Liver (tissue), 9 donors: Measurements from ENCODE around the gene IGDCC3. TPM values are rescaled to one million over a fixed set of nuclear protein-coding genes. Genes with fewer than 3 reads are reported as not detected.

ENCODE experiments used
- DNase-seq: peaks from one replicate; pipeline ENCODE4 v3.0.0-alpha.2; 2017; ENCODE audit warnings: low spot score
- H3K27ac ChIP-seq, 2 donors: one replicate each; pipeline ENCODE4 v1.7.0; 2013; ENCODE audit warnings: inconsistent platforms in 2 of 2, low read length in 2 of 2, control low read depth in 1 of 2, low read depth in 1 of 2, mild to moderate bottlenecking in 1 of 2
- H3K27me3 ChIP-seq, 4 donors: one replicate each; pipeline versions ENCODE4 v1.6.1 to v1.7.0; 2013; ENCODE audit warnings: low read length in 3 of 4, inconsistent platforms in 1 of 4, mild to moderate bottlenecking in 1 of 4, moderate library complexity in 1 of 4; ENCODE audit not compliant: control insufficient read depth in 4 of 4, insufficient read depth in 4 of 4
- H3K36me3 ChIP-seq, 4 donors: one replicate each; pipeline versions ENCODE4 v1.6.1 to v1.7.0; 2013; ENCODE audit warnings: low read length in 3 of 4, mild to moderate bottlenecking in 3 of 4, low read depth in 1 of 4, moderate library complexity in 1 of 4; ENCODE audit not compliant: control insufficient read depth in 4 of 4, insufficient read depth in 3 of 4
- H3K4me1 ChIP-seq, 4 donors: one replicate each; pipeline versions ENCODE4 v1.6.1 to v1.7.0; 2013; ENCODE audit warnings: low read length in 3 of 4, mild to moderate bottlenecking in 3 of 4, moderate library complexity in 1 of 4; ENCODE audit not compliant: control insufficient read depth in 4 of 4, insufficient read depth in 4 of 4
- H3K4me3 ChIP-seq, 3 donors: one replicate each; pipeline versions ENCODE4 v1.6.1 to v1.7.0; 2013; ENCODE audit warnings: low read length in 3 of 3, control low read depth in 1 of 3, low read depth in 1 of 3, mild to moderate bottlenecking in 1 of 3
- H3K9ac ChIP-seq, 2 donors: one replicate each; pipeline ENCODE4 v1.7.0; 2013; ENCODE audit warnings: low read length in 2 of 2, mild to moderate bottlenecking in 2 of 2, moderate library complexity in 2 of 2, control low read depth in 1 of 2, low read depth in 1 of 2
- H3K9me3 ChIP-seq, 4 donors: one replicate each; pipeline versions ENCODE4 v1.6.1 to v1.7.0; 2013; ENCODE audit warnings: low read length in 3 of 4; ENCODE audit not compliant: control insufficient read depth in 4 of 4
- CTCF ChIP-seq: fragments of 150-350 bp; IDR thresholded peaks from 2 replicates; pipeline ENCODE4 v1.5.1; 2017; ENCODE audit warnings: improper control_type of control experiment, low read depth, low read length; ENCODE audit not compliant: missing input control
- FOXA2 ChIP-seq: IDR thresholded peaks from 2 replicates; pipeline ENCODE4 v1.6.1; 2016; ENCODE audit warnings: antibody characterized with exemption
- GABPA ChIP-seq, 2 donors: IDR thresholded peaks in 1 of 2; conservative IDR thresholded peaks in 1 of 2; 2 replicates each; pipeline ENCODE4 v1.6.1; 2016; ENCODE audit warnings: antibody characterized with exemption in 2 of 2, mild to moderate bottlenecking in 1 of 2, moderate library complexity in 1 of 2
- HNF4A ChIP-seq, 2 donors: conservative IDR thresholded peaks; 2 replicates each; pipeline ENCODE4 v1.6.1; 2016; ENCODE audit warnings: antibody characterized with exemption in 2 of 2, mild to moderate bottlenecking in 2 of 2
- HNF4G ChIP-seq: IDR thresholded peaks from 2 replicates; pipeline ENCODE4 v1.6.1; 2016; ENCODE audit warnings: antibody characterized with exemption
- JUND ChIP-seq, 2 donors: IDR thresholded peaks; 2 replicates each; pipeline ENCODE4 v1.6.1; 2016; ENCODE audit warnings: antibody characterized with exemption in 2 of 2
- MAX ChIP-seq: IDR thresholded peaks from 2 replicates; pipeline ENCODE4 v1.6.1; 2016; ENCODE audit warnings: antibody characterized with exemption
- NR2F2 ChIP-seq: IDR thresholded peaks from 2 replicates; pipeline ENCODE4 v1.6.1; 2016; ENCODE audit warnings: antibody characterized with exemption
- RAD21 ChIP-seq, 2 donors: IDR thresholded peaks; 2 replicates each; pipeline ENCODE4 v1.6.1; 2016; ENCODE audit warnings: antibody characterized with exemption in 2 of 2, mild to moderate bottlenecking in 2 of 2
- RXRA ChIP-seq, 2 donors: IDR thresholded peaks; 2 replicates each; pipeline ENCODE4 v1.6.1; 2017 to 2018; ENCODE audit warnings: antibody characterized with exemption in 2 of 2, mild to moderate bottlenecking in 1 of 2
- TAF1 ChIP-seq: conservative IDR thresholded peaks from 2 replicates; pipeline ENCODE4 v1.6.1; 2016; ENCODE audit warnings: antibody characterized with exemption, mild to moderate bottlenecking
- YY1 ChIP-seq: IDR thresholded peaks from 2 replicates; pipeline ENCODE4 v1.6.1; 2016; ENCODE audit warnings: antibody characterized with exemption, mild to moderate bottlenecking
- WGBS: extraction: QIAGEN DNeasy Blood & Tissue Kit; methylation state at CpG from one replicate; pipeline ENCODE4 v1.1.7; 2013; 5-methylcytosine and 5-hydroxymethylcytosine counted together
- polyA plus RNA-seq, 2 donors: library from polyadenylated mRNA; stranded (reverse) in 1 of 2; unstranded in 1 of 2; fragments of 200-250 nt in 1 of 2; fragments of >200 nt in 1 of 2; fragmentation: Nextera tagmentation in 1 of 2; extraction: Ambion mirVana in 1 of 2; gene quantifications; one replicate each; pipeline versions ENCODE4 v1.2.1 to v1.2.3, GENCODE V29; 2013 to 2015
- total RNA-seq, 2 donors: library from RNA; depleted of rRNA; stranded (reverse); fragments of >200 nt; gene quantifications; one replicate each; pipeline ENCODE4 v1.2.3, GENCODE V29; 2014
- TF ChIP-seq, protein P1 (sequence below): IDR thresholded peaks from 2 replicates; pipeline ENCODE4 v1.6.1; 2016; ENCODE audit warnings: antibody characterized with exemption
- TF ChIP-seq, protein P2 (sequence below): IDR thresholded peaks from 2 replicates; pipeline ENCODE4 v1.6.1; 2016; ENCODE audit warnings: antibody characterized with exemption
- donor health status: healthy.
- donor health status: healthy.
- donor health status: healthy.
- donor health status: healthy.
- donor health status: healthy.

Gene IGDCC3
- total and polyA plus RNA-seq, 4 donors: 1.5 TPM; not detected in 3

DNA sequence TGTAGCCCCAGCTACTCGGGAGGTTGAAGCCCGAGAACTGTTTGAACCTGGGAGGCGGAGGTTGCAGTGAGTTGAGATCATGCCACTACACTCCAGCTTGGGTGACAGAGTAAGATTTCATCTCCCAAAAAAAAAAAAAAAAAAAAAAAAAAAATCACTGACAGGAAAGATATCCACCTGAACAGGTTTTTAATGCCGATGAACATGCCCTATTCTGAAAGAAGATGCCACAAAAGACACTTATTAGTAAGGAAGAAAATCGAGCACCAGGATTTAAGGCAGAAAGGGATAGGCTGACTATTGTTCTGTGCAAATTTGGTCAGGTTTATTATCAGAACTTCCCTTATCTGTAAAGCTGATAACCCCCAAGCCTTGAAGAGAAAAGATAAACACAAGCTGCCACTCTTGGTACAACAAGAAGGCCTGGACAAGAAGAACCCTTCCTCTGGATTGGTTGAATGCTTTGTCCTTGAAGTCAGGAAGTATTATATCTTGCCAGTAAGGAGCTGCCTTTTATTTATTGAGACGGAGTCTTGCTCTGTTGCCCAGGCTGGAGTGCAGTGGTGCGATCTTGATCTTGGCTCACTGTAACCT lies 88.4 kb downstream of the IGDCC3 start:
- H3K36me3 ChIP-seq: no peaks in the 10 kb centered on the region
- H3K4me1 ChIP-seq: peaks cover 0 to 16% (median 12%) of the 10 kb centered on the region in 4 donors
- no peak for DNase-seq
- H3K27me3 ChIP-seq: no peaks in the 10 kb centered on the region
- no peak overlapping the region for H3K4me3 ChIP-seq
- no peaks in the 10 kb centered on the region for H3K9me3 ChIP-seq
- H3K27ac ChIP-seq: no peak overlapping the region
- no peak overlapping the region for H3K9ac ChIP-seq
- WGBS: 90% methylated on average over 7 of the region's 7 CpGs
- TF ChIP-seq FOXA2 (no peak), RAD21 (IDR thresholded peaks at IDR 0.05) (no peak), NR2F2 (no peak), YY1 (no peak), JUND (IDR thresholded peaks at IDR 0.05) (no peak), HNF4G (no peak), HNF4A (conservative IDR thresholded peaks at IDR 0.05) (no peak), MAX (no peak), RXRA (IDR thresholded peaks at IDR 0.05) (no peak), TAF1 (no peak), GABPA (IDR thresholded peaks at IDR 0.05 in 1 of 2, conservative IDR thresholded peaks at IDR 0.05 in 1 of 2) (no peak)
- TF ChIP-seq, protein P1, sequence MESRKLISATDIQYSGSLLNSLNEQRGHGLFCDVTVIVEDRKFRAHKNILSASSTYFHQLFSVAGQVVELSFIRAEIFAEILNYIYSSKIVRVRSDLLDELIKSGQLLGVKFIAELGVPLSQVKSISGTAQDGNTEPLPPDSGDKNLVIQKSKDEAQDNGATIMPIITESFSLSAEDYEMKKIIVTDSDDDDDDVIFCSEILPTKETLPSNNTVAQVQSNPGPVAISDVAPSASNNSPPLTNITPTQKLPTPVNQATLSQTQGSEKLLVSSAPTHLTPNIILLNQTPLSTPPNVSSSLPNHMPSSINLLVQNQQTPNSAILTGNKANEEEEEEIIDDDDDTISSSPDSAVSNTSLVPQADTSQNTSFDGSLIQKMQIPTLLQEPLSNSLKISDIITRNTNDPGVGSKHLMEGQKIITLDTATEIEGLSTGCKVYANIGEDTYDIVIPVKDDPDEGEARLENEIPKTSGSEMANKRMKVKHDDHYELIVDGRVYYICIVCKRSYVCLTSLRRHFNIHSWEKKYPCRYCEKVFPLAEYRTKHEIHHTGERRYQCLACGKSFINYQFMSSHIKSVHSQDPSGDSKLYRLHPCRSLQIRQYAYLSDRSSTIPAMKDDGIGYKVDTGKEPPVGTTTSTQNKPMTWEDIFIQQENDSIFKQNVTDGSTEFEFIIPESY: no peak
- TF ChIP-seq, protein P2, sequence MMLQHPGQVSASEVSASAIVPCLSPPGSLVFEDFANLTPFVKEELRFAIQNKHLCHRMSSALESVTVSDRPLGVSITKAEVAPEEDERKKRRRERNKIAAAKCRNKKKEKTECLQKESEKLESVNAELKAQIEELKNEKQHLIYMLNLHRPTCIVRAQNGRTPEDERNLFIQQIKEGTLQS: no peak

- Histone ChIP-seq H3K27me3 (no peaks in the 10 kb centered on the region), H3K9ac (peak overlapping the region in 1 of 2 donors; percentile 52), H3K4me1 (peaks cover 0 to 16% (median 12%) of the 10 kb centered on the region in 4 donors), H3K27ac (no peak overlapping the region), H3K4me3 (no peak overlapping the region), H3K9me3 (no peaks in the 10 kb centered on the region), H3K36me3 (no peaks in the 10 kb centered on the region)
- no peak for DNase-seq
- no peak for TF ChIP-seq GABPA (IDR thresholded peaks at IDR 0.05 in 1 of 2, conservative IDR thresholded peaks at IDR 0.05 in 1 of 2)
- no peak for TF ChIP-seq MAX
- TF ChIP-seq, protein P2: no peak
- no peak for TF ChIP-seq FOXA2
- WGBS: 97% methylated on average over 3 of the region's 3 CpGs
Measured at GRCh38 chr15:65287520-65287855, 90.3 kb downstream of the IGDCC3 start.

DNA sequence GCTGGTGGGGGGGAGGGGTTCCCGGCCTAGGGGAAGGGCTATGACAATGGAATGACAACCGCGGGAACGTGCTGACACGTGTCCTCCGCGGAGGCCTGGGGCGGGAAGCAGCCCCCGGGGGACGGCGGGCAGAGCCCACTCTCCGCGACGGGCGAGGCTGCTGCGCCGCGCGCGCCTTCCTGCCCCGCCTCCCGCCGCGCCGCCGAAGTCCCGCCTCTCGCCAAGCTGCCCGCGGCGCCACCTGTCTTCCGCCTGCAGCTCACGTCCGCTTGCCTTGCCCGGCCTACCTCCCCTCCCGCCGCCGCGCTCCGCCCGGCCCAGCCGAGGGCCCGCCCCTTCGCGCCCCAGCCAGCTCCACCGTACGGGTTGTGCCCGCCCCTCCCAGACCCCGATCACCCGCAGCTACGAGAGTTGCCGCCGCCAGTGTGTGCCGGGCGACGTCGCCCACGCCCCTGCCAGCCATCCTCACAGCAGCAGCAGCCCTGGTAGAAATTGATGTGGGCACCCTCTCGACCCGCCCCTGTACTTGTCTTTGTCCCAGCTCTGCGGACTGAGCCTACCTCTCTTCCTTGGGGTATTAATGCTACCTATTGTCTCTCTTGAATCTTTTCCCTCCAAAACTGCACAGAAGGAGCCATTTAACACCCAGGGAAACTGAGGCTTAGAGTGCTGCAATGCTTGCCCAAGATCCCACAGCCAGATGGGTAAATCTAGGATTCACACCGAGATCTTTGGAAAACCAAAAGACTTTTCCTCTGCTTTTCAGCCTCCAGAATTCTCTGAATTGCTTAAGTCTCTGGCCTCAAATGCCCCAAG lies 90.9 kb downstream of the IGDCC3 start, which contains the start of gene PARP16:
TSS of gene PARP16 (minus strand) at position 180 of the 816 bp plus-strand sequence. CDS start 457 bp downstream, outside the sequence.
- Histone ChIP-seq H3K9me3 (no peaks in the 10 kb centered on the region), H3K4me3 (peak within 1 kb of the TSS; percentile 70 to 74 (median 74)), H3K9ac (peak within 1 kb of the TSS; percentile 33 to 62), H3K27ac (peak within 1 kb of the TSS; percentile 83 to 96), H3K4me1 (peaks cover 0 to 16% (median 12%) of the 10 kb centered on the region in 4 donors), H3K36me3 (no peaks in the 10 kb centered on the region), H3K27me3 (no peaks in the 10 kb centered on the region)
- DNase-seq: peak; percentile 87
- TF ChIP-seq CTCF (peak; percentile 48), JUND (IDR thresholded peaks at IDR 0.05) (no peak)
- TF ChIP-seq, protein P2: no peak
- 2% methylated on average over 62 of the region's 62 CpGs for WGBS
